Hindlimb muscle (tissue), 1 donor: Measurements from ENCODE around the gene LRP1. TPM values are rescaled to one million over a fixed set of nuclear protein-coding genes. Genes with fewer than 3 reads are reported as not detected.
A peak's percentile ranks its signal among the peaks of the same experiment; 100 is the strongest.

Experiments used
- DNase-seq: peaks from one replicate; pipeline ENCODE4 v3.0.0-alpha.2; 2013
- polyA plus RNA-seq: library from polyadenylated mRNA; unstranded; fragments of 120-200 nt; gene quantifications from one replicate; pipeline ENCODE4 v1.2.1, GENCODE V29; 2013; ENCODE audit not compliant: insufficient read length

LRP1 gene
- polyA plus RNA-seq, 1 donor, result 130 TPM

DNA sequence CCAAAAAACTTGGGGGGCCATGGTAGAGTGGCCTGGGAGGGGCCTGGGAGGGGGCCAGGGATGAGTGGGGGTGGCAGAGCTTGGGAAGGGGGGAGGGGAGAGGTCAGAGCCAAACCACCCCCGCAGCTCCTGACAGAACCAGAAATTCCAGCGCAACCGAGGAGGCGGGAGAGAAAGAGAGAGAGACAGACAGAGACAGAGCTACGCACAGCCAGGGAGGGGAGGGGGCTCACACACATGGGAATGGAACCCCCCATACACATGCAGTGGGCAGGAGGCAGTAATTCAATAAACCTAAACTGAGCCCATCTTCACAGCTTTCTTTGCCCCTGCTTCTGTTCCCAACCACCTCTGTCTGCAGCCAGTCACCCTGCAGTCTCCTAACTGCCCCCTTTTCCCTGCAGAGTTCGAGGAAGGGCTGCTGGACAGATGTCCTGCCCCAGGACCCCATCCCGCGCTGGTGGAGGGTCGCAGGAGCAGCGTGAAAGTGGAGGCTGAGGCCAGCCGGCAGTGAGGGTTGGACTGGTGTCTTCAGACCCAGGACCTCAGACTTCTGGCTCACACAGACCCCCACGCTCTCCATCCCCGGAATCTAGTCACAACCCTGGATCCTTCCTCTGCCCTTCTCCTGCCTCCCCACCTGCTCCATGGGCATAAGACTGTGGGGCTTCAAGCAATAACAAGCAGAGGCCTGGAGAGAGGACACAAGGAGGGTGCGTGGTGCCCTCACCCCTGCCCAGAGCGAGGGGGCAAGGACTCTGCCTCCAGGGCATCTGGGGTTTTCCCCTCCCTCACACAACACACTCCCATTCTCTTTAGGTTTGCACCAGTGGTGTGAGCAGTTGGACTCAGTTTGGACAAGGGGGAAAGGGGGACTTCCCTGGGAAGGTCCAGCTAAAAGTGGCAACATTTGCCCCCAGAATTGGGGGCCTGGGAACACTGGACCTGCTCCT, 33.8 kb upstream of the LRP1 start:
- no peak for DNase-seq

DNA sequence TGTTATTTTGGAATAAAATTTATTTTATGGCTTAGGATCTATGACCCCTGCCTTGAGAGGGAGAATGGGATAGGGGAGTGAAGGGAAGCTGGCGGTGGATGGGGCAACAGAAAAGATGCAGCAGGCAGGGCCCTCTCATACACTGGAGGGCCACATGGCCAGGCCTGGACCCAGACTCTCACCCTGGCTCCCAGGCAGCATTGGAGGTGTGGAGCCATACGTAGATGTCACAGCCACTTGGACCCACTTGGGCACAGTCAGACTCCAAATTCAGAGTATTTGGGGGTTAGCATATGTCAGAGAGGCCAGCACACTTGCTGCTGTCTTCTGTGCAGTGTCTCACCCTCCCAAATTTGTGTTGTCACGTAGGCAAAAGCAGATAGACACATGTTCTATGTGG, 32.8 kb upstream of the LRP1 start:
- no peak for DNase-seq

DNA sequence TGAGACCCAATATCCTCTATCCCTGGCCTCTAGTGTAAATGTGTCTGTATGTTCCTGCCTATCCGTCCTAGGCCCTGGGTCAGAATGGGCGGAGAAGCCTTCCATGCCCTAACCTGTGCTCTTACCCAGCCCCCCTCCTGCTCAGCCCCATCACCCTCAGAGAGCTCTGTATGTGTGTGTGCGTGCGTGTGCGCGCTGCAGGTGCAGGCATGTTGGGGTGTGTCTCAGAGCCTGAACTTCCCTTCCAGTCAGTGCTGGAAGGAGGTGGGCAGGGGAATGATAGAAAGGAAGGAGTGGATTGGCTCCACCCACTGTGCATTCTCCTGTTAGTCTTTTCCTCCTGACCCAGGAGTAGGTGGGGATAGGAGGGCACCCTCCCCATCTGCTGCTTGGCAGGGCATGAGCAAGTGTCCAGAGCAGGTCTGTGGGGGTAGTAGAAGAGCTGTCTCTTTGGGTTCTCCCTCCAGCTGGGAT, 32.1 kb upstream of the LRP1 start:
- DNase-seq, result no peak

DNA sequence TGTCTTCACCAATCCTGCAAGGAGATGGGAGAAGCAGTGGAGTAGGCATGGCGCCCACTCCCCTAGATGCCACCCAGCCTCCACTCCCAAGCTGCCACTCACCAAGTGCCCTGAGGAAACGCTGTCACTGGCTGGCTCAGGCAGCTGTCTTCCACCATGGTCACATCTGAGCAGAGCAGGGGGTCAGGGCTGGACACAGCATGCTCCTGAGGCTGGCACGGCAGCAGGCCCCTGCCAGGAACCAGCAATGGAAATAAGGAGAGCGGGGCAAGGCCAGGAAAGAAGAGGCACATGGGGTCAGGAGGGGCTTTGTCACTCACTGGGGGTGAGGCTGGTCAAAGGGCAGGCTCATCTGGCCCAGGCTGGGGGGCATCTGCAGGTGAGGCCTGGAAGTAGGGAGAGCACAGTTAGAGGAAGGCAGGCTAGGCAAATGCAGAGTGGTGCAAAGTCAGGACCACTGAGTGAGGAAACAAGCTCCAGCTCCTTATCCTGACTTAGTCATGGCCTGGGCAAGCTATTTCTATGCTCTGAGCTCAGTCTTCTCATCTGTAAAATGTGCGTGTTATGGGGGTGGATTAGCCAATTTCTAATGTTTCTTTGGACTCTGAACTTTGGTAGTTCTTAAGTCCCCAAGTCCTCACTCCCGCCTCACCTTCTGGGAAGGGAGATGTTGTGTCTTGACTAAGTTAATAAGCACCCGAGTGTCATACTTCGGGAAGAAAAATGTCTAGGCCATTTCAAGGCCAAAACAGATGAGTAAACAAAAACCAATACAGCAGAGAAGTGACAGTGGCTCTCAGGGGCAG, 31.3 kb upstream of the LRP1 start:
- DNase-seq, result no peak

DNA sequence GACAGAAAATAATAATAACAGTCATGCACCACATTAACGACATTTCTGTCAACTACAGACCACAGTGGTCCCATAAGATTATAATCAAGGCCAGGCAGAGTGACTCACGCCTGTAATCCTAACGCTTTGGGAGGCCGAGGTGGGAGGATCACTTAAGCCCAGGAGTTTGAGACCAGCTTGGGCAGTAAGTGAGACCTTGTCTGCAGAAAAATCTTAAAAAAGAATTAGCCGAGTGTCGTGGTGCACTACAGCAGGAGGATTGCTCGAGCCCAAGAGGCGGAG, 30.8 kb upstream of the LRP1 start:
- DNase-seq, result no peak

DNA sequence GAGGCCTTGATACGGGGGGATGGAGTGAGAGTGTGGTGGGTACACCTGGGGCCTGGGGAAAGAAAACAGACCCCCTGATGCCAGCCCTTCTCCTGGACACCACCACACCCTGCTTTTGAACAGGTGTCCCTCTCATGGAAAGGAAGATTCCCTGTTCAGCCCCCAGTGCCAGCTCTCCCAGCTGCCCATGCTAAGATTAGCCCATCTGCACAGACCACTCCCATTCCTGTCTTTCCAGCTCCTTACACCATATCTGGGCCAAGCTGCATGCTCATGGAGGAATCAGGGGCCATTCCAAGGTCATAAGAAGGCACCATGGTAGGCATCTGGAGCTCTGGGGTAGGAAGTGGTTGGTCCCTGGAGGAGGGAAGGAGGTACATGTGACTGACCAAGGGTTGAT, 29.7 kb upstream of the LRP1 start:
- DNase-seq, result no peak

DNA sequence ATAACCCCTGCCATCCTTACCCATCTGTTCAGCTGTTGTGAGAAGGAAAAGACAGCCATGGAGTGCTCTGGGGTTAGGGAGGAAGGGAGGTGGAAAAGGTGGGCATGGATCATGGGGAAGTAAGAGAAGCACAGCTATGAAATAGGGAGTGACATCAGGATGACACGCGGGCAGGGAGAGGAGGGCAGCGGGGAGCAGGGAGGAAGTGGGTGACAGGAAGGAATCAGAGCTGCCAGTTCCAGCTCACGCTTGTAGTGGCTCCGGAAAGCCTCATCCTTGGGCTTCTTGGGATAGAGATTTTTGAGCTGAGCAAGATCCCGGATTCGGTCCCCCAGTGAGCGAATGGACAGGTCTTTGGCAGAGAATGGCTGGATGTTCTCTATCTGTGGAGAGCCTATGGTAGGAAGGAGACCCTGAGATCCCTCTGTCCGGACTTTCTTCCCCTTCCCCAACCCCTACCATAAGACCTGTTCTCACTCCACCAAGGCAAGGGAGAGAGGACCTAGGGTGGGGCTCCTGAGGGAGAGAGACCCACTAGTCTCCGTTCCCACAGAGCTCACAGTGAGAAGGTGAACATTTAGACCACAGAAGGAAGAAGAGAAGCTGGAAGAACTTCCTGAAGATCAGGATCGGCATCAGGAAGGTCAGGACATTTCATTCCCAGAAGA, 29.1 kb upstream of the LRP1 start:
- no peak for DNase-seq

DNA sequence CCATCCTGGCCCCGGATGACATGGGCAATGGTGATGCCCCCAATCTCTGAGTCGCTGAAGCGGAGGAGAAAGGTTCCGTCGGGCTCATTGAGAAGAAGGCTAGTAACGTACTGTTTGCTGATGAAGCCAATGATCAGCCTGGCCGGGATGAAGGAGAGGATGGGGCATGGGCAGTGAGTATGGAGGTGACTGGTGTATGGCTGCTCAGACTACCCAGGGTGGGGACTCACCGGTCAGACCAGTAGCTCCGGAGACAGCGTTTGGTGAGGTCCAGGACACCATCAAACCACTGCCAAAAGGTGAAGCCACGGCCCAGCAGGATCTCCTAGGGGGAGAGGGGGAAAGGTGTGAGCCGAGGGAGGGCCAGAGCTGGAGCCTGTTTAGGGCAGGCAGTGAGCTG, 28.5 kb upstream of the LRP1 start:
- DNase-seq, result no peak

DNA sequence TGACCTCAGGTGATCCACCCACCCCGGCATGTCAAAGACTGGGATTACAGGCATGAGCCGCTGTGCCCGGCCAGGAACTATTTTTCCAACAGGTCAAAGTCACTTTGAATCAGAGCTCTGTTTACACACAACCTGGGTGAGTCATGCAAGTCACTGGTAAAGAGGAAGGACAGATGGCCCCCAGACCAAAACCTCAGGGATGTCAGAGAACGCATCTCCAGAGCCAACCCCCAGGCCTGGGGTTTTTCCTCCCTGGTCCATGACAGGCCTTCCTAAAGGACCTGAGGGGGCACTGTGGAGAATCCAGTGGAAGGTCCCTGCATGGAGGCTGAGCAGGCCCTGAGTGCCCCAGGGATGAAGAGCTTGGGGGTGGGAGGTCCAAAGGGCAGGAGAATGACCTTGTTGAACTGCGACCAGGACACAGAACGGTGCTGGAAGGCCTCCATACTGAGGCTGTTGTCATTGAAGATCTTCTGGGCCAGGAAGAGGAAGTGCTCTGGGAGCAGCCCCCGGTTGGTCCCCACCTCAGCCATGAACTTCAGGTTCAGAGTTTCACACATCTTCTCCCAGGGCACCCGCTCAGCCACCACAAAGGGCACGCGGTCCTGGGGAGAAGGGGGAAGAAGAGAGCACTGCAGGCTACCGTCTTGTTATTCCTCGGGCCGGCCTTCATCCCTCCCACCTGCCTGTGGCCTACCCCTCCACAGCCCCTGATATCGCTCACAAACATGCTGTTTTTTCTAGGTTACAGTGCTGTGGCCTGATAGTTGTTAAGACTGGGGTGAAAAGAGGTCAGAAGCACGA, 26.2 kb upstream of the LRP1 start:
- DNase-seq, result no peak

DNA sequence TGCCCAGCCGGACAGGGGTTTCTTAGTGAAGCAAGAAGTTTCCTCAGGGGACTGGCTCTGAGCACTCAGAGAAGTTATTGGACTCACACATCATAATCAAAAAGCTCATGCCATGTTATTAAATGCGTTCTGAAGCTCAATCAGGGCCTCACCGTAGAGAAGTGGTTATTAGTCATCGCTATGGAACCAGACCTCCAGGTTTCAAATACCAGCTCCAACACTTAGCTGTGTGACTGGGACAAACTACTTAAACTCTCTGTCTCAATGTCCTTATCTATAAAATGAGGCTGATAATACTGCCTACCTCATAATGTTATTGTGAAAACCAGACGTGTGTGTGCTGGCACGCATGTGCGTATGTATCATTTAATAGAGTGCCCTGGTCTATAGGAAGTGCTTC, 24.4 kb upstream of the LRP1 start:
- DNase-seq, result no peak

DNA sequence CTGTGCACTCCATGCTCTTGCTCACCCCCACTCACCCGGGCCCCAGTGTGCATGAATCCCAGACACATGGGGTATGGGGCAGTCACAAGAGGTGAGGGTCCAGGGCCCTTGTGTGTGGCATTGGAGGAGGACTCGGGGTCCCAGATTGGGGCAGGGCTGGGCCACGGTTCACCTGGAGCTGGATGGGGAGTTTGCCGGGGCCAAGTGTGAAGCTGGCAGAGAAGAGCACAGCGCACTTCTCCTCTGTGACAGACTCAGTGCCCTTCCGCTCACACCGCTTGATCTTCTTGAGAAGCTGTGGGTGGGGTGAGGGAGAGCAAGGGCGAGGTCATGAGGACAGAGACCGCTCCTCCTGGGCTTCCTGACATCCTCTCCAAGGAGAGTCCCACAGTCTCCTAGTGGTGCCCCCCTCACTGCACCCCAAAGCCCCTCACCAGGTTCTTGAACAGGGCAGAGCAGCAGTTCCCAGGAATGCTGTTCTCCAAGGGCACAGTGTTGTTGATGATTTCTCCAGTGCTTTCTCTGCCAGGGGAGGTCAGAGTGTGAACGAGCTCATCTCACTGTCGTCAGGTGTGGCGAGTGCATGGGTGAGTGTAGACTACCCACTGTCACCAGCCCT, 23.9 kb upstream of the LRP1 start:
- no peak for DNase-seq

DNA sequence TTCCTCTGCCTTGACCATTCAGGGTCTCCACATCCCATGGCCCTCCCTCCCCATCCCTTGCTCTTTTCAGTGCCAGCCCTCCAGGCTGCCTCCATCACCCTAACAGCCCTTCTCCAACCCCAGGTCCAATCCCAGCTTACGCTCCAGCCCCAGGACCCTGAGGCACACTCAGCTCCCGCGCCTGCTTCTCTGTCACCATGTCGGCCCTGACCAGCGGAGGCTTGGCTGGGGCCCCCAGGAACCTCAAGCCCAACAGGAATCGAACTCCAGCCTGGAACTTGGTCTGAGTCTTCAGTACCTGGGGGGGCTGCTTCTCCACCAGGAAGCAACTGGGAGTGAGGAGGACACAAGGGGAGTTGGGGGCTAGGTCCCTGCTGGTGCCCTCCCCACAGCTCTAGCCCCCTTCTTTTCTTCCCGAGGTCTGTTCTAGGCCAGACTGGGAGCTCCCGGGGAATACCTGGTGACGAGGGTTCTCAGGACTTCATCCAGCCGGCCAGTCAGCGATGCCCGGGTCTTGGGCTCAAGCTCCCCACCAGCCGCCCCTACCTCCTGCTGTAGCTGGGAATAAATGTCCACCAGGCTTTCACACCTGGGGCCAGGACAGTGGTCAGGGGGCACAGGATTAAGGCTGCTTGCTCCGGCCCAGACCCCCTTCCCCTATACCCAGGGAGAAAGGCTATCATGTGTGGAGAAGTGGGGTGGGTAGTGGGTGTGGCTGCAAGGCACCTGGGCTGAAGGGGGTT, 23.1 kb upstream of the LRP1 start:
- DNase-seq, result no peak

DNA sequence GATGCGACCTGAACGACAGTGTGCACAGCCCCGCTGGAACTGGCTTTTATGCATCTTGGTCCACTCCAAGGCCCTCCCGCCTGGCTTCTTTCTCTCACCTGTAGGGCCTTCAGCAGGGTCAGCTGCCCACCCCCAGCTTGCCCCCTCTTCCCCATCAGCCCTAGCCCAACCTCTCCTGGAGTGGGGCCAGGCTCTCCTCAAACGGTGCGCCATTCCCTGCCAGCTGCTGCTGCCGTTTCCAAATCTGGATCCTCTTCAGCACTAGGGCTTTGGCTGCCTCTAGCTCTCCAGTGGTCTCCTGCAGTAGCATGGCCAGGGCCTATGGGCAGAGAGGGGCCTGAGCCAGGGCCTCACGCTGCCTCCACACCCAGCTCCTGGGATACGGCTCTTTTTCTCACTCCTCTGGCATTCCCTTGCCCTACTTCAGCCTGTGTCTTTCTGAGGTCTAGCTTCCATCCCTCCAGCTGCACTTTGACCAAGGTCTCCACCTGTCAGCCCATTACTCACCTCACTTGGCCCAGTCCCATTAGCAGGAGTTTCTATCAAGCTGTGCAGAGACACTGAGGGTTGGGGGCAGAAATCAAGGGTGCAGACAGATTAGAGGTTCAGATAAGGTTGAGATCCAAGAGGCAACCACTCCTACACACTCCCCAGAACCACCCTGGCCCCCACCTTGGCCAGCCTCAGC, 22.1 kb upstream of the LRP1 start:
- no peak for DNase-seq

DNA sequence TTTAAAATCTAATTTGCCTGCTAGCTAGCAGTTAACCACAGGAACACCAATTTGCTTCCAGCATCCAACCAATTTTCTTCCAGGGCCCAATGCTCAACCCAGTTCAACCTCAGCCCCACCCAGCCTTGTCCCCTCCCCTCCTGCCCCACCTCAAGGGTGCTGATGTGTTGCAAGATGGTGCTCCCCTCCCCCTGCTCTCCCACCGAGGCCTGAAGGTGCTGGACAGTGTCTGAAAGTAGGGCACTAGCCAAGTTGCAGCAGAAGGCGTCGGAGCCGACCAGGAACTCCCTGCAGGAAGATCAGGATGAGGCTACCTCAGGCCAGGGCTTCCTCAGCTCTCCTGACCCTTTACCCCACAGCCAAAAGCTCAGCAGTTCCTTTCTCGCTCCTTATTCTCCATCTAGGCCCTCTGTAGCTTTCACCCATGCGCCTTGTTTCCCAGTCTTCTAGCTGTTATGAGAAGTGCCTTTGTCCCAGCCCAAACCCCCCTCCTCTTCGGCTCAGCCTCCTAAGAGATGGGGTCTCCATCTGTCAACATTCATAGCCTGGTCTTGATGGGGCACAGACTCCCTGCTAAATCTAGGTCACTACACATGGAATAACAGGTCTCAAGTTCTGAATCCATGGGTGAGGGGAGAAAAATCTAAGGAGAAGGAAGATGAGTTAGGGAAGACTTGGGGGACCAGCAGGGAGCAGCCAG, 20.7 kb upstream of the LRP1 start:
- DNase-seq, result no peak

DNA sequence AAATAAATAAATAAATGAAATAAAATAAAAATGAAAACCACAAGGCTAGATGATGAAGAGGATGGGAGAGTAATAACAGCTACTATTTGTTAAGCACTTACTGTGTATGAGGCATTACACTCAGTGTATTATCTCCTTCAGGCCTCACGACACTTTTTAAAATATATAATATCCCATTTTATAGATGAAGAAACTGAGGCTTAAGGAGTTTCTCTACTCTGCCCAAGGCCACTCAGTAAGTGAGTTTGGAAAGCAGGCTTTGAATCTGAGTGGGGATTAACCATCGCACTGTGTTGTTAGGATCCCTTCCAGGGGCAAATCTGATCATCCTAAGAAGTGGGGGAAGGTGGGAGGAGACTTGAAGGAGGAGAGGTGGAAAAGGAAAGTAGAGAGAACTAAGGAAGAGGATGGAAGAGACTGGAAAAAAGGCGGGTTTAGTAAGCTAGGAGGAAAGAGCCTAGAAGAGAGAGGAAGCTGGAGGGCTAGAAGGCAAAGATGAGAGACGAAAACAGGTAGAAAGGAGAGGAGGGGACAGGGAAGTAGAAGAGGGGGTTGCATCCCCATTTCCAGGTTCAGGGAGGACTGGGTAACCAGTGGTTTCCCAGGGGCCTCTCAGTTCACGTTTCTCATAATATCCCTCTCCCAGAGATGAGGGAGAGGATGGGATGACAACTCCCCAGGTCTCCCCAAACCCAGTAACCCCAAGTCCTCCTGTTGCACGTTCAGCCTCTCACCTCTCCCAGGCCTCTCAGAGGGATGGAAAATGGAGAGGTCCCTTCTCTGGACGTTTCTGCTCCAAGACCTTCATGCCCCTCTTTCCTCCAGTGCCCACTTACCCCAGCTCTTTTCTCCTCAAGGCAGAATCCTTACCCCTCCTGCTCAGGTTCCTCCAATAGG, 18.8 kb upstream of the LRP1 start:
- DNase-seq, result no peak

DNA sequence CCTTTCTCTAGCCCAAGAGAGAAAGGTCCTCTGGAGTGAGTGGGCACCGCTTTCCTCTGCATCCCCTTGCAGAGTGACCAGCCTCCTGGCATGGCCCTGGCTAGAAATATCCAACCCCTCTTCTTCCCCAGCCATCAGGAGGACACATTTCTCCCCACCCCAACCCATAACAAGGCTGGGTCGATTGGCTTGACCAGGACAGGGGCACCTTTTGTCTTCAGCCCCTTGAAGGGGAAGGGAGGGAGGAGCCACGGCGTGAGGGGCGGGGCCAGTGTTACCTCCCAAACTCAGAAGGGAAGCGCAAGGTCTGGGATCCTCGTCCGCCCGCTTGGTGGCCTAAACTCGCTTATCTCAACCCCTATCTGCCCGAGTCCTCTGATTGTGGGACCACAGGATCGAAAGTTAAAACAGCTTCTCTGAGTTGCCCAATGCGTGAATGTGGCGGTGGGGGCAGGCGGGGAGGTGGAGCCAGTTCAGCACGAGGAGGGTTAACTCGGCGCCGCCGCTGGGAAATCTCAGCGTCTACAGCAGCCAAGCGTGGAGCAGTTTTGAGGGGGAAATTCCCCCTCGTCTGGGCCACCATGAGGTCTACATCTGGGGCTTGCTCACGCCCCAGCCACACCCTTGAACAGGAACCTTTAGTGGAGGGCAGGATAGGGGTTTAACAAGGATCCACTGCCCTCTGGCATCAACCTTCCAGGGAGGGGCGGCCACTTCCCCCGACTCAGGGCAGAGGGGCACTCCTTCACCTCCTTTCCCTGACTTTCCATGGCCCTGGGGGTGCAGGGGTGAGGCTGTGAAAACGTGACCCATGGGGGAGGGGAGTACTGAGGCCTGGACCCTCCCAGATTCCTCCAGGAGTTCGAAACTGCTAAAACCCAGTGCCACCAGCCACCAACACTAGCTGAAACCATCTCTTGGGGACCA, 17.9 kb upstream of the LRP1 start:
- peak; percentile 49 for DNase-seq

DNA sequence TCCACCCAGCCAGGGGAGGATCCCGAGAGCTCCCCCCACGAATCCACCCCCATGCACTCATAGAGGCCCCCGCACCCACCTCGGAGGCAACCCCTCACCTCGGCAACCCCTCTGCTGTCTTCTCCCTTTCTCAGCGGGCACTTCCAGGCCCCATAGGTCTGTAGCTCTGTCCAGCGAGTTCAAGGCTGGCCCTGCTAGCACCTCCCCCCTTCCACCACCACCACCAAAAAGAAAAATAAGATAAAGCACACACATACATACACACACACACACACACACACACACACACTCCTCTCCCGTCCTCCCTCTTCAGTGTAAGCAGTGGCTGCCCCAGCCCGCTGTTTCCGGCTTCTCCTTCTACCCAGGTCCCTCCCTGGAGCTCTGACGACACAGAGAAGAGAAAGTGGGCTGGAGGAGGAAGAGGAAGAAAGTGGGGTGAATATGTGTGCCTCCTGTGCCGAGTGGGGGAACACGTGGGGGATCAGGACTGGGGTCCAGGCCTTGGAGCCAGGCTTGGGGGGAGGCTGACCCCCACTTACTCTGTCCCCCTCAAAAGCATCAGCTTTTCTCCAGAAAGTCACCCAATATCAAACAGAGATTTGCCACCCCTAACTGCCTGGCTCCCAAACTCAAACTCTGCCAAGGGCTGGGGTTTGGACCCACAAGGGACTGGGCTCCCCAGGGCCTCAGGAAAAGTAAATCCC, 17.1 kb upstream of the LRP1 start, which contains the start of gene STAT6:
Gene STAT6, minus strand, starts transcription at position 332 of the 704 bp plus-strand sequence. CDS start 3,084 bp downstream, outside the sequence.
- peak; percentile 85 for DNase-seq
